ENCODE results near the gene ARAP1.

DNA sequence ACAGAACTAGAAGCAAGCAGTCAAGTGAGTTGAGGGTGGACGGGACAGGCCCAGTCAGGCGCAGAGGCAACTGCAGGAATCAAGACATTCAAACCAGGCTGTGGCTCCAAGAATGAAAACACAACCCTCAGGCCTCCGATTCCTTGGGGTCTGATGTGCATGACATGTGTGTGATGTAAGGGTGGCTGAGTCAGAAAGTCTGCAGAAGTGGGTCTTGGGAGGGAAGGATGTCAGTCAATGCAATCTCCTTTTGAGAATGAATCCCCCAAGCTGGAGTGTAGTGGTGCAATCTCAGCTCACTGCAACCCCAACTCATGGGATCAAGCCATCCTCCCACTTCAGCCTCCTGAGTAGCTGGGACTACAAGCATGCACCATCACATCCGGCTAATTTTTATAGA lies 62.0 kb downstream of the ARAP1 start:
- TF ChIP-seq GATA2 (IDR thresholded peaks at IDR 0.05; ENCODE audit: low read depth, low read length) (no peak), GATA3 (IDR thresholded peaks at IDR 0.05; ENCODE audit: low read depth, low read length) (no peak)

Measured in SH-SY5Y (cell line).